Brain microvascular endothelial cell (primary cell): ENCODE results near the gene VASN.

Source experiments
- DNase-seq: peaks from one replicate; pipeline ENCODE4 v3.0.0-alpha.2; 2020
- H3K27ac ChIP-seq: fragments of 250-450 bp; sonication (Bioruptor Pico); 2 replicates; pipeline ENCODE4 v1.5.1; 2020; ENCODE audit warnings: mild to moderate bottlenecking, moderate library complexity
- H3K27me3 ChIP-seq: fragments of 250-450 bp; sonication (Bioruptor Pico); replicated peaks from 2 replicates; pipeline ENCODE4 v1.5.1; 2020; ENCODE audit warnings: mild to moderate bottlenecking
- H3K36me3 ChIP-seq: fragments of 250-450 bp; sonication (Bioruptor Pico); replicated peaks from 2 replicates; pipeline ENCODE4 v1.5.1; 2020; ENCODE audit warnings: mild to moderate bottlenecking
- H3K4me3 ChIP-seq: 2 replicates; pipeline ENCODE4 v1.5.1; 2011; ENCODE audit warnings: low read depth, mild to moderate bottlenecking, control low read depth, low read length, moderate library complexity
- CTCF ChIP-seq: IDR thresholded peaks from 2 replicates; pipeline ENCODE4 v1.5.1; 2011; ENCODE audit warnings: low read depth, mild to moderate bottlenecking, moderate library complexity, low read length, control low read depth, inconsistent platforms; ENCODE audit errors: missing control alignments
- in situ Hi-C: cut with HindIII; loops from 2 replicates; pipeline ENCODE4 v1.10.0; 2017; ENCODE audit warnings: low sequenced_read_pairs, low pct_ligation_motif_present

The VASN gene

GRCh38 chr16:4399001-4399730 lies 27.5 kb downstream of the VASN start:
- Histone ChIP-seq H3K27me3 (no peaks in the 10 kb centered on the region), H3K36me3 (peaks cover 9% of the 10 kb centered on the region), H3K4me3 (no peak overlapping the region), H3K27ac (no peak overlapping the region)
- in situ Hi-C loops = no loop called here
- no peak for DNase-seq
- no peak for TF ChIP-seq CTCF

- H3K27me3 ChIP-seq = no peaks in the 10 kb centered on the region
- in situ Hi-C loops = no loop called here
- no peak overlapping the region for H3K27ac ChIP-seq
- no peak for DNase-seq
- H3K4me3 ChIP-seq = no peak overlapping the region
- no peak for TF ChIP-seq CTCF
- H3K36me3 ChIP-seq = peaks cover 19% of the 10 kb centered on the region
Observed at GRCh38 chr16:4401094-4401501, 29.4 kb downstream of the VASN start.

GRCh38 chr16:4401510-4401909 lies 29.9 kb downstream of the VASN start:
- Histone ChIP-seq H3K27me3 (no peaks in the 10 kb centered on the region), H3K36me3 (peaks cover 21% of the 10 kb centered on the region), H3K27ac (no peak overlapping the region), H3K4me3 (no peak overlapping the region)
- no peak for DNase-seq
- TF ChIP-seq CTCF = no peak
- in situ Hi-C loops = no loop called here

GRCh38 chr16:4402439-4403132 lies 30.9 kb downstream of the VASN start:
- Histone ChIP-seq H3K27ac (no peak overlapping the region), H3K36me3 (peaks cover 29% of the 10 kb centered on the region), H3K4me3 (peak overlapping the region; percentile 43), H3K27me3 (no peaks in the 10 kb centered on the region)
- TF ChIP-seq CTCF = peak; percentile 80
- in situ Hi-C loops = no loop called here
- peak; percentile 55 for DNase-seq

- H3K36me3 ChIP-seq = peaks cover 34% of the 10 kb centered on the region
- no peak overlapping the region for H3K4me3 ChIP-seq
- DNase-seq = no peak
- TF ChIP-seq CTCF = no peak
- in situ Hi-C loops = no loop called here
- H3K27ac ChIP-seq = no peak overlapping the region
- no peaks in the 10 kb centered on the region for H3K27me3 ChIP-seq
Observed at GRCh38 chr16:4403133-4403949, 31.7 kb downstream of the VASN start.
